ENCODE results near the gene ELF4. TPM values are rescaled to one million over a fixed set of nuclear protein-coding genes. Genes with fewer than 3 reads are reported as not detected.

ELF4 gene
- total RNA-seq, 1 donor from 2014 or later, result 28.7 TPM

DNA sequence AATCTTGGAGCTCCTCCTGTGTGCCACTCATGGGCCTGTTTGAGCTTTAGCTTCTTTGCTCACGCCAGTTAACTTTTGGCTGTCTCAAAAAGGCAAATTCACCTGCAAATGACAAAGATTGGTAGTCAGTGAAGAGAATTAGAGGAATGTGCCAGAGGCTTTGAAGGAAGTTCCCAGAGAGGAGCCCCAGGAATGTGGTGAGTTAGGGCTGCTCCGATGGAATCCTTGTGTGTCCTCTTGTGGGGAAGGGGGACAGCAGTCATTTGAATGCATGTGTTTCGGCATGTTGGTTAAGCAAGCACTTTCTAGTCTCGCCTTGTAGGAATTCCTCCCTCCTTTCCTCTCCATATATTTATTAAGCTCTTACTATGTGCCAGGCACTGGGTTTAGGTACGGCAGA lies 62.9 kb downstream of the ELF4 start:
- no peak for DNase-seq (ENCODE audit: low spot score)

DNA sequence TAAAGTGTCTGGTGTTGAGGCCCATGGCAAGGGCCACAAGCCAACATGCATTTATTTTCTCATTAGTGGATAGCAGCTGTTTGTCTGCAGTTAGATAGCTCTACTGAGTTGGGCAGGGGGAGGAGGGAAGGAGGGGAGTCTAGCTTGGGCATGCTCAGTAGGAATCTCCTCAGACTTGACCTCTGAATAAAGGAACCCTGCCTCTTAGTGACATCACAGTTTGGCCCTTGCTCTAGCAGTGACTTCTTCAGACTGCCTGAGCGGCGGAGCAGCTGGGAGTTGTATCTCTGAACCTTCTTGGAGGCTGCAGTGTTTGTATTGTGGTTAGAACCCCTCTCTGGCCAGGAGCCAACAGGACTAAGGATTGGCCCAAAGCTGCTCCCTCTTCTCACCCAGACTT lies 70.5 kb downstream of the ELF4 start:
- DNase-seq (ENCODE audit: low spot score), result no peak

DNA sequence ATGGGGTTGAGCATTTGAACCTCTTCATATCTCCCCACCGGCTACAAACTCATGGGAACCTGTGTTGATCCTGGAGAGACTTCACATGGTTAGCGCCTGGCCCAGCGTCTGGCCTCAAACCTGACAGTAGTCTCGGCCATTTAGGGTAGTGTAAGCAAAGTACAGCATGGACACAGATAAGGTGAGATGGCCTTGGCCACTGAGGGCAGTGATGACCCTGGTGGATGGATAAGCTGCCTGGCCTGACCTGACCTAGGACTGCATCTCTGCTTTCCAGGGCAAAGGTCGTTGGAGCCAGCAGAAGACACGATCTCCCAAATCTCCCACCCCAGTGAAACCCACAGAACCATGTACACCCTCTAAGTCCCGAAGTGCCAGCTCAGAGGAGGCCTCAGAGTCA lies 76.1 kb downstream of the ELF4 start:
- DNase-seq (ENCODE audit: low spot score), result no peak

DNA sequence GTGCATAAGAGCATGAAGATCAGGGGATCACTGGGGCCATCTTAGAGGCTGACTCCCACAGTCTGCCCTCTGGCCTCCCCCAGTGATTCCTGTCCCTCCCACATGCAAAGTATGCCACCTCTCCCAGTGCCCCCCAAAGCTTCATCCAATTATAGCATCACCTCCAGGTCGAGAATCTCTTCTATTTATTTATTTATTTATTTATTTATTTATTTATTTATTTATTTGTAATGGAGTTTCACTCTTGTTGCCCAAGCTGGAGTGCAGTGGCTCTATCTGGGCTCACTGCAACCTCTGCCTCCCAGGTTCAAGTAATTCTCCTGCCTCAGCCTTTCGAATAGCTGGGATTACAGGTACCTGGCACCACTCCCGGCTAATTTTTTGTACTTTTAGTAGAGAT lies 77.7 kb downstream of the ELF4 start:
- no peak for DNase-seq (ENCODE audit: low spot score)

DNA sequence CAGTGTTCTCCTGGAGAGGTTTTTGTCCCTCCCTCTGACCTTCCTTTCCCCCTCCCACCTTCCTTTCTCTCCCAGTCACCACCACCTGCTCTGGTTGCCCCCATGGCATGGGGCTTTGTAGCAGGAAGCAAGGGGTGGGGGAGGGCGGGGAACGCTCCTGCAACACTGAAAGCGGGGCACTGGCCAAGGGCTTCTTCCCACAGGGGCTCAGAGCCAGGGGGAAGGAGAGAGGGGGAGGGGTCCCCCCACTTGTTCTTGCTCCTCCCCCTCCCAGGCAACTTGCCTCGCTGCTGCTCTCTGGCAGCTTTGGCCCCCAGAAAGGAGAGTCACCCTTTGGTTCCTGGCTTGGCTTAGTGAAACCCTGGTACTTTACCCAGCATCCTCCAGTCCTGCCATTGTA lies 79.5 kb downstream of the ELF4 start:
- no peak for DNase-seq (ENCODE audit: low spot score)

DNA sequence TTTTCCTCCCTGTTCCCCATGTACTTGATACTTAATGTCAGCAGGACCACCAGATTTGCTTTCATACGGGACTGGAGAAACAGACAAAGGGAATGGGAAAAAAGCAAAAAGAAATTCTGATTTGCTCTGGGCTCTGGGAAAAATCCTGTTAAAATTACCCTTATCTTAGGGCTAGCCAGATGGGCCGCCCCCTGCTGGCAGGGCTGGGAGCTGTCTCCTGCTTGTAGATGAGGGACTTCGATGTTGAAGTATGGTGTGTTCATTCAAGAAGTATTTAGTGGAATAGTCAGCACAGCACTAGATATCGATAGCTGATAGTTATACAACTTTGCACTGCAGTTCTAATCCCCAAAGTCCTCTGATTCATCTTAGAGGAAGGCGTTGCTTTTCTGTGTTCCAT lies 82.1 kb downstream of the ELF4 start:
- no peak for DNase-seq (ENCODE audit: low spot score)

DNA sequence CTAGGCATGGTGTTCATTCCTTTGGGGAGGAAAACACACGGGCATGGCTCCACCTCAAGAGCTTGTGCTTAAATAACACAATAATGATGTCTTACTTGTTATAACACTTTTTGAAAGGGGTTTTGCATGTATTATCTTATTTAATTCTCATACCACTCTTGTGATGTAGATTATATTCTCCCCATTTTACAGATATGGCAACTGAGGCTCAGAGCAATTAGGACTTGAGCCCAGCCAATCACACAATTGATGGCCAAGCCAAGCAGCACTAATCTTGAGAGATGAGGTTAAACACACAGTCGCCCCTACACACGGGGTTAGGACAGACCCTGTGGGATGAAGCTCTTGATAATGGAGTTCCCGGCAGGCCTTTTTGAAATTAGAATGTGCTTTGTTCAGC lies 82.7 kb downstream of the ELF4 start:
- DNase-seq (ENCODE audit: low spot score), result no peak

DNA sequence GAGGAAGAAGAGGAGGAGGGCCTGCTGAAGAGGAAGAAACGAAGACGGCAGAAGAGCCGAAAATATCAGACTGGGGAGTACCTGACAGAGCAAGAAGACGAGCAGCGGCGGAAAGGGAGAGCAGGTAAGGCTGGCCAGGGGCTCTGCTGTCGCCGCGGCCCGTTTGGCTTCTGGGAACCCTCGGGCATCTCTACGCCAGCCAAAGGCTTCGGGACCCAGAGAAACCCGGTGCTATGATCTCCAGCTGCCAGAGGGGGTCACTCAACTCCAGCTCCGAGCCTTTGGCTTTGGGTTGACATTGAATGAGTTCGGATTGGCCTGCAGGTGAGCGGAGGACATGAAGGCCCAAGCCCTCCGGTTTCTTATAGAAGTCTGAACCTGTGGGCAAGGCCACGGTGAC lies 85.0 kb downstream of the ELF4 start:
- no peak for DNase-seq (ENCODE audit: low spot score)

DNA sequence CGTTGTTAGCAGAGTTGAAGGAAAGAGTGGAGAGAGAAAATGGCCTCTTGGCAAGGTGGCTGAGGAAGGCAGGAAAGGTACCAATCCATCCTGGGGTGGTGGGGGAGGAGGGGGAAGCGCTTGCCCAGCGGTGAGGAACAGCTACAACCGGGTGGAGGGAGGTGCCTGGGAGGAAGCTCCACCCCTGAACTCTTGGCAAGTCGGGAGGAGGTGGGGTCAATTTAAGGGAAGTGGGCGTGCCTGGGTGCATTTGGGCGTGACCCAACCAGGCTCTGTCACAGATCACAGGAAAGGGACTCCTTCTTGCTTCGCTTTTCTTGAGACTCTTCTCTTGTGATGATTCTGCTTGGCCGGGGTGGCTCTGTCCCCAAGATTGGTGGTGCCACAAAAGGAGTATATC lies 86.2 kb downstream of the ELF4 start:
- peak; percentile 83 for DNase-seq (ENCODE audit: low spot score)

DNA sequence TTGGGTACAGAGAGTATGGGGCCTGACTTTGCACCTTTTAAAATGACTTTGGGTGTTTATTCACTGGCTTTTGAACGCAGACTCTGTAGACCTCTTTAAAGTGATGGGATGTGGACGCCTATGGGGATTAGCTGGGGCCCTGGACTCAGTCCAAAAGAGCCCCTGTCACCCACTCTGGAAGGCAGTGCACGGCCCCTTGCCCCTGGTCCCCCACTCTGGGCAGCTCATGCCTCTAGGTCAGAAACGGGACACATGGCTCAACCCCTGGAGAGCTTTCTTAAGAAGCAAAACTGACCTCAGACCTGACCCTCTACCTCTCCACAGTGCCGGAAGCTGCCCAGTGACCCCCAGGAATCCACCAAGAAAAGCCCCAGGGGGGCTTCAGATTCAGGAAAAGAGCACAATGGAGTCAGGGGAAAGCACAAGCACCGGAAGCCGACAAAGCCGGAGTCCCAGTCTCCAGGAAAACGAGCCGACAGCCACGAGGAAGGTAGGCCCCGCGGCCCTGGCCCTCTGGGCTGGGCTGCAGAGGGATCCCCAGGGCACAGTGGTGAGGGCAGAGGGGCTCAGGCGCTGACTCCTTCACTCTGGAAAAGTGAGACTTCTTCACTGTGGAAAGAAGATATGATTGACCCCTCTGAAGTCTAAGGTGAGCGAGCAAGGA lies 89.5 kb downstream of the ELF4 start:
- no peak for DNase-seq (ENCODE audit: low spot score)

DNA sequence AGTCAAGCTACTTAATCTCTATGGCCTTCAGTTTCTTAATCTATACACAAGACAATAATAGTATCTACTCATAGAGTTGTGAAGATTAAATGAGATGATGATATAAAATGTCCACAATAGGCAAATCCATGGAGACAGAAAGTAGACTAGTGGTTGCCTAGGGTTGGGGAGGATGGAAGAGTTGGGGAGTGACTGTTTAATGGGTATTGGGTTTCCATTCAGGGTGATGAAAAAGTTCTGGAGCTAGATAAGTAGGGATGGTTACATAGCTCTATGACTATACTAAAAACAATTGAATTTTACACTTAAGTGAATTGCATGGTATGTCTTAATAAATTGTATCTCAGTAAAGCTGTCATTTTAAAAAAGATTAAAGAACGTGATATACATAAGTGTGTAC lies 92.2 kb downstream of the ELF4 start:
- no peak for DNase-seq (ENCODE audit: low spot score)

DNA sequence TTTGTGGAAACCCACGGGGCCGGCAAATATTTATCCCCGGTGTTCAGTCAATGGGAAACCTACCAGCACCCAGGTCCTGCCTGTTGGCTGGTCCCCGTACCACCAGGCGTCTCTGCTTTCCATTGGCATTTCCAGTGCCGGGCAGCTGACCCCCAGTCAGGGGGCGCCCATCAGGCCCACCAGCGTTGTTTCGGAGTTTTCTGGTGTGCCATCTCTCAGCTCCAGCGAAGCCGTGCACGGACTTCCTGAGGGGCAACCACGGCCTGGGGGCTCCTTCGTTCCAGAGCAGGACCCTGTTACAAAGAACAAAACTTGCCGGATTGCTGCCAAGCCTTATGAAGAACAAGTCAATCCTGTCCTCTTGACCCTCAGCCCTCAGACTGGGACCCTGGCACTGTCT lies 95.1 kb downstream of the ELF4 start:
- DNase-seq (ENCODE audit: low spot score), result no peak

Other genes starting within 250 kb of the ELF4 start
- 23.3 TPM for gene UTP14A, start 204.3 kb downstream of the ELF4 start, total RNA-seq
- 12.6 TPM for gene BCORL1, start 127.9 kb downstream of the ELF4 start, total RNA-seq
- gene AIFM1, start 55.3 kb upstream of the ELF4 start, total RNA-seq, result 28.5 TPM
- 1.9 TPM for gene RAB33A, start 61.5 kb upstream of the ELF4 start, total RNA-seq
- 8.3 TPM for gene ZNF280C, start 158.4 kb upstream of the ELF4 start, total RNA-seq
- gene SLC25A14, start 229.4 kb upstream of the ELF4 start, total RNA-seq, result 13.6 TPM

Measured in ureter (tissue), 1 donor.